Smooth muscle cell (in vitro differentiated cells): ENCODE results near the gene DUSP2. TPM values are rescaled to one million over a fixed set of nuclear protein-coding genes. Genes with fewer than 3 reads are reported as not detected.

Experiments used
- DNase-seq: peaks from one replicate; lab custom pipeline; 2025; ENCODE audit not compliant: unreplicated experiment; lab: John Stamatoyannopoulos, UW
- H2AFZ ChIP-seq: fragments of 200-600 bp; sonication (generic); 2 replicates; pipeline ENCODE4 v1.6.0; 2016; ENCODE audit warnings: antibody characterized with exemption, low read depth, mild to moderate bottlenecking
- H3F3A ChIP-seq: fragments of 200-600 bp; sonication (generic); 2 replicates; pipeline ENCODE4 v1.6.0; 2017; ENCODE audit warnings: antibody characterized with exemption, low read depth
- H3K27ac ChIP-seq: fragments of 200-600 bp; sonication (generic); 2 replicates; pipeline ENCODE4 v1.5.1; 2016; ENCODE audit warnings: low read depth, mild to moderate bottlenecking
- H3K27me3 ChIP-seq: fragments of 200-600 bp; sonication (generic); 2 replicates; pipeline ENCODE4 v1.6.1; 2016; ENCODE audit warnings: low read depth, mild to moderate bottlenecking
- H3K36me3 ChIP-seq: fragments of 200-600 bp; sonication (generic); 2 replicates; pipeline ENCODE4 v1.5.1; 2016; ENCODE audit warnings: low read depth
- H3K4me1 ChIP-seq: fragments of 200-600 bp; sonication (generic); 2 replicates; pipeline ENCODE4 v1.5.1; 2016; ENCODE audit warnings: low read depth
- H3K4me2 ChIP-seq: fragments of 200-600 bp; sonication (generic); 2 replicates; pipeline ENCODE4 v1.6.0; 2016; ENCODE audit warnings: mild to moderate bottlenecking
- H3K4me3 ChIP-seq: fragments of 200-600 bp; sonication (generic); 2 replicates; pipeline ENCODE4 v1.5.1; 2016; ENCODE audit warnings: mild to moderate bottlenecking
- H3K79me2 ChIP-seq: fragments of 200-600 bp; sonication (generic); 2 replicates; pipeline ENCODE4 v1.6.0; 2016; ENCODE audit warnings: low read depth, mild to moderate bottlenecking
- H3K9ac ChIP-seq: fragments of 200-600 bp; sonication (generic); 2 replicates; pipeline ENCODE4 v1.6.0; 2016; ENCODE audit warnings: low read depth
- H3K9me3 ChIP-seq: fragments of 200-600 bp; sonication (generic); replicated peaks from 2 replicates; pipeline ENCODE4 v1.5.1; 2016; ENCODE audit warnings: low read depth
- H4K20me1 ChIP-seq: fragments of 200-600 bp; sonication (generic); 2 replicates; pipeline ENCODE4 v1.6.0; 2016; ENCODE audit warnings: low read depth
- CTCF ChIP-seq: fragments of 200-600 bp; sonication (generic); IDR thresholded peaks from 2 replicates; pipeline ENCODE4 v1.5.1; 2017; ENCODE audit warnings: borderline replicate concordance, mild to moderate bottlenecking, antibody characterized with exemption; ENCODE audit not compliant: insufficient read depth, poor library complexity, severe bottlenecking
- WGBS: methylation state at CpG from one replicate; pipeline ENCODE4 v1.1.7; 2016; ENCODE audit warnings: low lambda C conversion rate; 5-methylcytosine and 5-hydroxymethylcytosine counted together
- polyA plus RNA-seq: library from polyadenylated mRNA; unstranded; fragments of >200 nt; fragmentation: Nextera tagmentation; extraction: Ambion mirVana; gene quantifications from 2 replicates; pipeline ENCODE4 v1.2.1, GENCODE V29; 2016
- total RNA-seq: library from RNA; depleted of rRNA; stranded (reverse); fragments of >200 nt; gene quantifications from 2 replicates; pipeline ENCODE4 v1.2.3, GENCODE V29; 2014

DUSP2 gene
- total and polyA plus RNA-seq, 2 experiments from 2014 or later, result 55.3 to 89.3 TPM

GRCh38 chr2:96103761-96104486 is 41.3 kb downstream of the DUSP2 start:
- peaks cover 12% of the 10 kb centered on the region for H3K4me1 ChIP-seq
- H3F3A ChIP-seq, result no peaks in the 10 kb centered on the region
- H3K27ac ChIP-seq, result no peak overlapping the region
- no peaks in the 10 kb centered on the region for H3K36me3 ChIP-seq
- no peaks in the 10 kb centered on the region for H4K20me1 ChIP-seq
- 80% methylated on average over 5 of the region's 6 CpGs for WGBS
- no peak for DNase-seq
- no peak overlapping the region for H3K4me2 ChIP-seq
- no peak overlapping the region for H3K4me3 ChIP-seq
- H3K79me2 ChIP-seq, result no peaks in the 10 kb centered on the region
- H2AFZ ChIP-seq, result no peak overlapping the region
- no peaks in the 10 kb centered on the region for H3K9me3 ChIP-seq
- H3K9ac ChIP-seq, result no peak overlapping the region
- no peak for TF ChIP-seq CTCF
- no peaks in the 10 kb centered on the region for H3K27me3 ChIP-seq

- H3K4me3 ChIP-seq, result no peak overlapping the region
- WGBS, result 91% methylated on average over 8 of the region's 8 CpGs
- no peak overlapping the region for H3K9ac ChIP-seq
- H3F3A ChIP-seq, result no peaks in the 10 kb centered on the region
- no peaks in the 10 kb centered on the region for H3K79me2 ChIP-seq
- H2AFZ ChIP-seq, result no peak overlapping the region
- H3K4me2 ChIP-seq, result no peak overlapping the region
- DNase-seq, result no peak
- TF ChIP-seq CTCF, result no peak
- no peaks in the 10 kb centered on the region for H3K27me3 ChIP-seq
- no peak overlapping the region for H3K27ac ChIP-seq
- no peaks in the 10 kb centered on the region for H3K9me3 ChIP-seq
- no peaks in the 10 kb centered on the region for H4K20me1 ChIP-seq
- peaks cover 5% of the 10 kb centered on the region for H3K4me1 ChIP-seq
- H3K36me3 ChIP-seq, result no peaks in the 10 kb centered on the region
Measured at GRCh38 chr2:96103187-96103601, 42.0 kb downstream of the DUSP2 start.

DNA sequence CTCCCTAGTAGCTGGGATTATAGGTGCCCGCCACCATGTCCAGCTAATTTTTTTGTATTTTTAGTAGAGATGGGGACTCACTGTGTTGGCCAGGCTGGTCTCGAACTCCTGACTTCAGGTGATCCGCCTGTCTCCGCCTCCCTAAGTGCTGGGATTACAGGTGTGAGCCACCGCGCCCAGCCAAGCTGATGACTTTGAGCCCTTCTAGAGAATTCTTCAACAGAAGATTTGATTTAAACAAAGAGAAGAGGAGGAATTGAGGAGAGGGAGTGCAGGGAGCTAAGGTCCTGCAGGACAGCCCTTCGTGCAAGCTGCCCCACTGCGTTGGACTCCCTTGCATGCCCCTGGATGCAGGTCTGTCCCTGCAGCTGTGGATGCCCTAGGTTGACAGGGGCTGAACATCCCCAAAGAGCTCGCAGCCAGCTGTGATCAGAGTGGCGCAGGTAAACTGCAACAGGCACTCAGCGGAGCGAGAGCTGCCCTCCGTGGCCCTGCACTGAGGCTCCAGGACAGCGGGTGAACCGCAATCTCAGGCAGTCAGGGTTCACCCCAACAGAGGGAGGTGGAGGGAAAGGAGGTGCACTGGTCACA is 42.5 kb downstream of the DUSP2 start:
- H3K4me3 ChIP-seq, result no peak overlapping the region
- no peak overlapping the region for H3K27ac ChIP-seq
- H3F3A ChIP-seq, result no peaks in the 10 kb centered on the region
- H3K36me3 ChIP-seq, result no peaks in the 10 kb centered on the region
- no peaks in the 10 kb centered on the region for H3K27me3 ChIP-seq
- H2AFZ ChIP-seq, result no peak overlapping the region
- no peaks in the 10 kb centered on the region for H3K4me1 ChIP-seq
- no peaks in the 10 kb centered on the region for H4K20me1 ChIP-seq
- H3K4me2 ChIP-seq, result no peak overlapping the region
- WGBS, result 92% methylated on average over 15 of the region's 15 CpGs
- H3K9ac ChIP-seq, result no peak overlapping the region
- TF ChIP-seq CTCF, result no peak
- no peak for DNase-seq
- H3K9me3 ChIP-seq, result no peaks in the 10 kb centered on the region
- H3K79me2 ChIP-seq, result no peaks in the 10 kb centered on the region
